T follicular helper cell (primary cell): ENCODE data around the gene RUFY4.

Source experiments
- DNase-seq: peaks from one replicate; pipeline ENCODE4 v3.0.0-alpha.2; 2020; ENCODE audit warnings: low read depth
- total RNA-seq, 2 experiments: gene quantifications; one replicate each; lab custom pipeline; 2026; lab: John Stamatoyannopoulos, UW

Gene RUFY4, protein sequence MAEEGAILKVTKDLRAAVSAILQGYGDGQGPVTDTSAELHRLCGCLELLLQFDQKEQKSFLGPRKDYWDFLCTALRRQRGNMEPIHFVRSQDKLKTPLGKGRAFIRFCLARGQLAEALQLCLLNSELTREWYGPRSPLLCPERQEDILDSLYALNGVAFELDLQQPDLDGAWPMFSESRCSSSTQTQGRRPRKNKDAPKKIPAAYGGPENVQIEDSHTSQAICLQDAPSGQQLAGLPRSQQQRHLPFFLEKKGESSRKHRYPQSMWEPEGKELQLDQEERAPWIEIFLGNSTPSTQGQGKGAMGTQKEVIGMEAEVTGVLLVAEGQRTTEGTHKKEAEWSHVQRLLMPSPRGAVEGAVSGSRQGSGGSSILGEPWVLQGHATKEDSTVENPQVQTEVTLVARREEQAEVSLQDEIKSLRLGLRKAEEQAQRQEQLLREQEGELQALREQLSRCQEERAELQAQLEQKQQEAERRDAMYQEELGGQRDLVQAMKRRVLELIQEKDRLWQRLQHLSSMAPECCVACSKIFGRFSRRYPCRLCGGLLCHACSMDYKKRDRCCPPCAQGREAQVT
- total RNA-seq = 0.18 to 0.30 reads per million in 2 experiments

DNA sequence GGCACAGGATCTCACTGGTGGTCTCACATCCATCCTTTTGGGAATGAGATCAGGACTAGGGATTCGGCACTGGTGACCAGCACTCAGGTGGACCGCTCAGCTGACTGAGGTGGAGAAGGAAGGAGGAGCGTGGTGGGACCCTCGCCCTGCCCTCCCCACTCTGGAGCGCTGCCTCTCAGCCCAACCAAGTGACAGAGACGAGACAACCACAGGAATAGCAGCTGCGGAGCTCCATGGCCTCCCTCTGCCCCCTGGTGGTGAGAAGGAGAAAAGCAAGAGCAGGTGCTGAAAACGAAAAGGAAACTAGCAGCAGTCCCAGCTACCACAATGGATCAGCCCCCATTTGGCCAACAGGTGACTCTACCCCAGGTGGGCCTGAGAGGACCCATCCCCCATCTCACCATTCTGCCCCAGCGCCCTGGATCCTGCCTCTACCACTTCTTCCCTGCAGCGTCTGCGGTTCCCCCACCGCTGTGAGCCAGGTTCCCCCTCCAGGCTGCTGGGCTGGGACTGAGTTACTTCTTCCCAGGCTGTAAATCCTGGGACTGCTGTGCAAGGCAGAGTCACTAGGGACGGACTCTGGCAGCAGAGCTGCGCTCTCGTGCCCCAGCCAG is at the start of gene RUFY4:
RUFY4 (plus strand) TSS at position 533 of the 614 bp plus-strand sequence. CDS start 1,353 bp downstream, outside the sequence.
- peak; percentile 48 for DNase-seq

DNA sequence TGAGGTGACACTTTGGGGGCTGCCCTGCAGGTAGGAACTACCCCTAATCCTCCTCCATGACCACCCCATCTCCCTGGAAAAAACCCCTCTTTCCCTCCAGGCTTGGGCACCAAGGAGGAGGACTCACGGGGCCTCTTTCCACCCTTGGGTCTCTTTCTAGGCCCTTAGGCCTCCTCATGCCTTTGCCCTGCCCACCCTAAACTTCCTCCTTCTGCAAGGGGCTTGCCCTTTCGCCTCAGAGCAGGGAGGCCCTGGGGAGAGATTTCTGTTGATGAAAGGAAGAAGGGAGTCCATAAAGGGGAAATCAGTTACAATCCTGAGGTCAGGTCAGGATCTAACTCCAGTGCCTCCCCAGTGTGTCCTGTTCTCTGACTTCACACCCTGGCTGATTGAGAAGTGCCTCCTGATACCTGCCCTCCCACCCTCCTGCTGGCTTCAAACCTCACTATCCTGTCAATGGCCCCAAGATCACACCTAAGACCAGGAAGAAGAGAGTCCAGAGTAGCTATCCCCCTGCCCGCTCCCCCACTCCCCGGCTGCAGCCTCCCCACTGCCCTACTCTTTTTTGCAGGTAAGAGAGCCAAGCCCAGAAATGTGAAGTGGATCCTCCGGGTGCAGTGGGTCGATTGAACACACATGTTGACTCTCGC is 49.5 kb upstream of the RUFY4 start:
- DNase-seq = no peak

DNA sequence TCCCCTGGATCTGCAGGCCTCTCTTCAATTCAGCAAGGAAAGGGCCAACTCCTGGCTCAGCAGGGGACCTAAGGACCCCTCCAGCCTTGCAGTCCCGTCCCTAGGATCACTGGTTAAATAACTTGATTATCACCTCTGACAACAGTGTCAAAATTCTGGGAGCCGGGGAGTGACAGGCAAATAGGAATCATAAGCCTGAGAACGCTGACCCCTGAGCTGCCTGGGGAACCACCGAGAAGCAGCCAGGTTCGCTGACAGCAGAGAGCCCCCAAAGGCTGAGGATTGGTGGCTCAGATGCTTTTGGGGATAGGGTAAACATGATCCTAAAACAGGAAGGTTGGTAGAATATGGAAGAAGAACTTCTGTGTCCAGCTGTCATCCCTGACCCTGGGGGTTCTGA is 48.8 kb upstream of the RUFY4 start:
- DNase-seq = no peak

DNA sequence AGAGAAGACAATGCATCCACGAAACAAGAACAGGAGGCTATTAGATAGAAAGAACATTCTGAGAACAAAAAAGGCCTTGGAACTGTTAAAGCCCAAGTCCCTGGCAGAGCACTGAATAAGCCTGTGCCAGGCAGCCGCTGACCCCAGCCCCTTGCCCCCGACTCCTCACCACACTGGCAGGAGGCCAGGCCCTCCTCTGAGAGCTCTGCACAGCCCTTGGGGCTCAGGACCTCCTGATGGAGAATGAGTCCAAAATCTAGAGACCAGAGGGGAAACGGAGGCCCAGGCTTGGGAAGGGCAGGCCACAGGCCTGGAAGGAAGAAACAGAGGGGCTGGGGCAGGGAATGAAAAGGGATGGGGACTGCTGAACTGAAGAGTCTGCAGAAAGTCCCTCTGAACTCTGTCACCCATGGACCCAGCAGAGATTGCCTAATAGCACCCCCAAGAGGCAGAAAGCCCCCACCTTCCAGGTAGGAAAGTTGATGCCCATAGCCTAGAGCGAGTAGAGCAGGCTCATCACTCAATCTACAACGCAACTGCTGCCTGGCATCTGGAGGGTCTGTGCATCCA is 48.0 kb upstream of the RUFY4 start:
- DNase-seq = no peak

DNA sequence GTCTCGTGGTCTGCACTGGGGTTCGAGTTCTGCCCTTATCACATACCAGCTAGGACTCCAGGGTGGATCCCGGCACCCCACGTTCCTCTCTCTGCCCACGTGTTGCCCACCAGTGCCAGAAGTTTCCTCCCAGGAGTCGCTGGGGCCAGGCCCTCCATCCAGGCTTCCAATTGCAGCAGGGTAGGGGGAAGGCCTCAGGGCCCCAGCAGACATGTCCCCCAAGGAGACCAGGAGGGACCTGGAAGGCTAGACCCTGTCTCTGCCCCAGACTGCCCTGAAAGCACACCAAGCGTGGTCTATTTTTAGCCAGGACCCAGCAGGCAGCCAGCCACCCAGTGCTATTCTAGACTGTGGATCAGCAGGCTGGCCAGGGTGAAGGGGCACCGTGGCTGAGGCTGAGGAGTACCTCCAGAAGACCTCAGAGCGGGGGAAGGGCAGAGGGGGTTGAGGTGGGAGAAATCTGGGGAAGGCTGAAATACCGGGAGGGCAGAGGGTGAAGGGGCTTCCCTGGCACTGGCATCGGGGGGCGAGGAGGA is 47.4 kb upstream of the RUFY4 start:
- no peak for DNase-seq

DNA sequence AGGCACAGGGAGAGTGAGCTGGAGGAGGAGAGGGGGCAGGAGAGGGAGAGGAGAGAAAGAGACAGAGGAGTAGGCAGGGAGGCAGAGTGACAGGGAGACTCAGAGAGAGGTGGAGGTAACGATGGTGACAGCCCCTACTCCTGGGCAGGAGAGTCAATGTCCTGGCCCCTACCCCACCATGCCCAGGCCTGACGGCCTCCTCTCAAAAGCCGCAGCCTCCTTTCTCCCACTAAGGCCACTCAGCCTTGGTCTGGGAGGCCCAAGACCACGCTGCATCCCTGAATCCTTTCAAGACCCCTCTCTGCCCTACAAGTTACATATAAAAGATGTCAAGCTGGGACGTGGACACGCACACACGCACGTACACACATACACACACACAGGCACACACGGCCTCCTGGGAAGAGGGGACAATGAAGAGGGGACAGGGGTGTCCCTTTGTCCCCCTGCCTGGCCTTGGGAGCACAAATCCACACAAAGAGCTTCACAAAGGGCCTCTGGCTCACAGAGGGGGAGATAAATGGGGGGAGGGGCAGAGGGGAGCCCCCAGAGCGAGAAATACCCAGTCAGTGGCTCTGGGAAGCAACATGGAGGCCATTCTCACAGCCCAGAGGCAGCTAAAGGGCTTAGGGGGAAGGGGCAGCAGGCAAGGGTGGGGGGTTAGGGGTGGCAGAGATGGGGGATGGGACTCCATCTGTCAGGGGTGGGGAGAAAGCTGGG is 46.8 kb upstream of the RUFY4 start:
- DNase-seq = no peak

DNA sequence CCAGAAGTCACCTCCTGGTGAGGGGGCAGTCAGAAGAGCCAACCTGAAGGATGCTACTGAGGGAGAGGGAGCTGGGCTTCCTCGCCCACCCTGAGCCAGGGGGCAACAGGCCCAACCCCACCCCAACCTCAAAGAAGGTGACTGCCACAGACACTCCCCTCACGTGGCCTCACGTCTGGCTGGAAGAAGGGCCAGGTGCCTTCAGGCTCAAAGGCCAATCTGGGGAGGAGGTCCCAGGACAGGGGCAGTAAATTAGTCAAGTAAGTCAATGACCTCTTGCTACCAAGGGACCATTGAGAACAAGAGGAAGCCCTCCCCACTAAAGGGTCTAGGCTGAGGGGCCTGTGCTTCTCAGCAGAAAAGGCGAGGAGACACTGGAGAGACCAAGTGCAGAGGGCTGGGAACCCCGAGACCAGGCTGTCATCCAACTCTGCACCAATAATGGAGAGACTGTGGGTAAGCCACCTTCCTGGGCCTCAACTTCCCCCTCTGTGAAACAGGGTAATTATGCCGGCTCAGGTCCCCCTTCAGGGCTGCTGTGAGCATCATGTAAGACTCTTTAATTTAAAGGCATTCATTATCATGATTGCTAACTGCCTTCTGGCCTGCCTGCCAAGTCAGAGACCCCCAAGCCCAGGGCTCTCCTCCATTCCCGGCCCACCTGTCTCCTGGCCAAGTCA is 46.1 kb upstream of the RUFY4 start:
- no peak for DNase-seq

DNA sequence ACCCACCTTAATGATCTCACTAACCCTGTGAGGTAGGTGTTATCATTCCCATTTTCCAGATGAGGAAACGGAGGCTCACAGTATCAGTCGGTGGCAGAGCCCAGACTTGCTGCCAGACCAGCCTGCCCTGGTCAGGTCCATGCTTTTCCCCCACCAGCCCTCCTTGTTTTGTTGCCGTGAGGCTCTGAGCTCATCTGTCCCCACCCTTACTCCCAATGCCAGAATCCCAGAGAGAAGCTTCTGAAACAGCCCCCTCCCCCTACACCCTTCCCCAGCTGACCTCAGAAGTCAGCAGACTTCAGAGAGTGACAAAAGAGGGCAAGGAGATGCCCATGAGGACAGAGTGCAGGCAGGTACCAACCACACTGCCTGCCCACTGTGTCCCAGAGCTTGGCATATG is 45.4 kb upstream of the RUFY4 start:
- no peak for DNase-seq

DNA sequence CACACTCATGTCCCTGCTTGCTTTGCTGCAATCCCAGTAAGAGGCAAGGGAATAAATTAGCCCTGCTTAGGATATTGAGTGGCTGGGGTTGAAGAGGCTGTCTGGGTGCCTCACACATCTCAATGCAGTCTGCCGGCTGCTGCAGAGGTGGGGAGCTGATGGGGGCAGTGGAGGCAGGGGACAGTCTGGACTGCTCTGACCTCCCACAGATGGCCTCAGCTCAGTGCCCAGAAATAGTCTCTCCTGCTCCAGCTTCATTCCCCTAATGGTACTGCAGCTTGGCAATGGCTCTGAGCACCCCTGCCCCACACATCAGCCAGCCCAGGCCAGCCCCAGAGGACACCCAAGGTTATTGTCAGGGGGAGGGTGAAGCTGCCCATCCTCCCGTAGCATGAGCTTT is 44.7 kb upstream of the RUFY4 start:
- DNase-seq = no peak

DNA sequence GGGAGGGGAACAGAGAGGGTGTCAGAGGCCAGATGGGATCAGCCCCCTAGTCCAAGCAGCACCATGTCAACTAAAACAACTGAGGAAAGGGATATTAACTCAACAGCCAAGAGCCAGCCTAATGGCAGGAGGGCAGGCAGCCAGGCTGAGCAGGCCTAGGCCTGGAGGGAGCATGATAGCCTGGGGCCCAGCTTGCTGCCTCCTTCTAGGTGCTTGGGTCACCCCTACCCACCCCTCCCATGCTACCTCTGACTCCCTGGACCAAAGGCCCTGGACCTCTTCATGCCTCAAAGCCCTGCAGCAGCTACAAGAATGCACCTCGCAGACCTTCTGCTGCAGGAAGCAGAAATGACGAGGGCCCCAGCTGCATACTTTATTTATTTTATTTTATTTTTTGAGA is 44.2 kb upstream of the RUFY4 start:
- DNase-seq = no peak

DNA sequence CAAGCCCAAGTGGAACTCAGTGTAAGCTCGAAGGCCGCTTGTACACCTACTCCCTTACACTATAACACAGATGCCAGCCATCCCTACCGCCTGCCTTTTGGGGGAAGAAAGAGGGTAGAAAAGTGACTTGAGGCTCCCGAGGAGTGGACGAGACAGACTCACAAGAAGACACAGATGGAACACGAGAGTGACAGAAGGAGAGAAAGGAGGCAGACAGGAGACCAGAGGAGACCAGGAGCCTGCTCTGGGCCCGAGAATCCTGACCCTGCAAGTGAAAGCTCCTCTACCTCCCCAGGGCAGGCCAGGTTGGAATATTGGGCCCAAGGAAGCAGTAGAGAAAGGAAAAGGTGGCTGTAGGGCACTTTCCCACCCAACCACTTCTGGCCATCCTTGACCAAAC is 42.8 kb upstream of the RUFY4 start:
- no peak for DNase-seq

DNA sequence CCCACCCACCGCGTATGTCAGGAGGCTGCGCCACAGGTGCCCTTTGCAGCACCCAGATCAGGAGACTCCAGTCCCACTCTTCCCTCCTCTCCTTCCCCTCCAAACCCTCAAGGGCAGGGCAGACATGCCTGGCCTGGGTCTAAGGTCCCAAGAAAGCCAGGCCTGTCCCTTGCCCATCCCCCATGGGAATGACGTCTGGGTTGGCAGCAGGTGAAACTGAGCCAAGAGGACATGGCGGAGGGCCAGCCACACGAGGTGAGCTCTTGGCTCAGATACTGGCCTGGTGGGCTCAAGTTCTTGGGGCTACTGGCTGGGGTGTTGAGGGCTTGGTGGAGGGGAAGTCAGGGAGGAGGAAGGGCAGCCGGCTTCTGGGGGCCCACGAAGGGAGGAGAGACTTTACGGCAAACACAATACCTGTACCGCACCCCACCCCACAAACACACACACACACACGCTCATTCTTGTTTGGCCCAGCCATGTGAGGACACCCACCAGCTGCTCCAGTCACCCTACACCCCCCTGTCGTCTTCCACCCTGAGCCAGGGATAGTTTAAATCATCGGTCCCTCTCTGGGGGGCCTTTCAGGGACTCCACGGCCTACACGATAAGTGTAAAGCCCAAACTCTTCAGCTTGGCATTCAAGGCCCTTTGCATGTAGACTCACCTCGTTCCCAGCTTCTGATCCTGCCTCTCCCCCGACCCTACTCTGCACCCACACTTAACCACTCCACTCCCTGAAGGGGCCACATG is 42.2 kb upstream of the RUFY4 start:
- DNase-seq = no peak

DNA sequence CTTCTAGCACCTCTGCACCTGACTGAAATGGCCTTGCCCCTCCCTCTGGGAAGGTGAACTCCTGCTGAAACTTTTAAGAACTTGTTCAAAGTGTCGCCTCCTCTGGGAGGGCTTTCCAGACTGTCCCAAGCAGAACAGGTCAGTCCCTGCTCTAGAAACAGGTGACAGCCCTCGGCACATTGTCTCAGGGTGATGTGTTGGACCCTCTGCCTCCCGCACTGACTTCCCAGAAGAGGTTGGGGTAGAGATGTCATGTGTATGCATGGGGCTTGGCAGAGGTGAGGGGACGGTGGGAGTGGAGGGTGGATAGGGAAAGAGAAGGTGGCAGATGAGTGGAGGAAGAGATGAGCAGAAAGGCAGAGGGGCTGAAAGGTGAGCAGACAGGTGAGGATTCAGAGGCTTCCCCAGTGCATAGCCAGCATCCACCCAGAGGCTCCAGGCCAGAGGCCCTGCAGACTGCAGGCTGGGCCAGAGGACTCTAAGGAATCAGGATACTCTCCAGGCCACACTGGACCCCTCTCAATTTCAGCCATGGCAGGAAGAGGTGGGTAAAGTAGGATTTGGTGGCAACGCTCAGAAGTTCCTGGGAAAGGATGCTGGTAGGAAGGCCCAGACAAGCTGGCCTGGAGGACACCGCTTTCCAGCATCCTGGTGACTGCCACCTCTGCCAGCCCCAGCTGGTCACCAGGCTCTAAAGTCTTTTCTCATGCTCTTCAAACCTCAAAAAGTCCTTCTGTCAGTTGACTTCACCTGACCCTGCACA is 41.4 kb upstream of the RUFY4 start:
- DNase-seq = no peak

DNA sequence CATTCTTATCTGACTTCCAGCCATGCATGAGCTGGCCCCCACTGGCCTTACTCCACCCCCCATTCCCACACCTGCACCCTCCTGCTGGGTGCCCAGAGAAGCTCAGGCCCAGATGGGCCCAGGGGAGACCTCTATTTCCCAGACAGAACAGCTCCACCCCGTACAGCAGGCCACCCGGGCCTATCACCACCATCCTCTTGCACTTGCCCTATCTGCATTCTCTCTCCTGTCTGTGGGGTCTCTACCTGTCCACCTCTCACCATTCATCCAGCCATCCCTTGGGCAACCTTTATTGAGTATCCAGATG is 40.9 kb upstream of the RUFY4 start:
- no peak for DNase-seq

DNA sequence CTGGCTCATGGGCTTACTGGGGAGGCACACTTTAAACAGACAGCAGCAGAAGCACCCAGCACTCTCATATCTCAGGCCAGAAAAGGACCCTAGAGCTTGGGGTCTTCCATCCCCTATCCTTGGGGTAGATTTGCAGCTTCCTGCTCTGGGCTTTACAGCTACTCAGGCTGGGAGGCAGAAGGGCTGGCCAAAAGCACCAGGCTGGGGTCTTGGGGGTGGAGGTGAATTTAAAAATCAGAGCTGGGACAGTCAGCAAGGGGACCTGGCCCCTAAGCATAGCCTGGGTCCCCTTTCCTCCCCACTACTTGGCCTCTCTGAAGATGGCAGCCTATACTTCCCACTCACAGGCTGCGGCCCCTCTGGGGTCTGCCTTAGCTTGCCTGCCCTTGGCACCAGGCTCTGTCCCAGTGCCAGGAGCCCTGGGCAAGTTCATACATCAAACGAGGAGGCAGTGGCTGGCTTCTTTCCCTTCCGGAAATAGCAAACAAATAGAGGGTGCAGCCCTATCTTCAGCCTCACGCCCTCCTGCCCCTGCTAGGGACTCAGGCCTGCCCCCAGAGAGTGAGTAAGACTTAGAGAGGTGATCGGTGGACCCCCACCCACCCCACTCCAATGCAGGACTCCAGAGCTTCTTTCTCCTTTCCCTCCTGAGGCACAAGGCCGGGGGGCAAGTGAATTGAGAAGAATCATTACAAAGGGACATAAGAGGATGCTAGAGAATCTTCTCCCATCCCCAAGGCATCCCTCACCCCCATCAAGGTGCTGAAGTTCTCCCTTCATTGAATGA is 40.3 kb upstream of the RUFY4 start:
- no peak for DNase-seq

DNA sequence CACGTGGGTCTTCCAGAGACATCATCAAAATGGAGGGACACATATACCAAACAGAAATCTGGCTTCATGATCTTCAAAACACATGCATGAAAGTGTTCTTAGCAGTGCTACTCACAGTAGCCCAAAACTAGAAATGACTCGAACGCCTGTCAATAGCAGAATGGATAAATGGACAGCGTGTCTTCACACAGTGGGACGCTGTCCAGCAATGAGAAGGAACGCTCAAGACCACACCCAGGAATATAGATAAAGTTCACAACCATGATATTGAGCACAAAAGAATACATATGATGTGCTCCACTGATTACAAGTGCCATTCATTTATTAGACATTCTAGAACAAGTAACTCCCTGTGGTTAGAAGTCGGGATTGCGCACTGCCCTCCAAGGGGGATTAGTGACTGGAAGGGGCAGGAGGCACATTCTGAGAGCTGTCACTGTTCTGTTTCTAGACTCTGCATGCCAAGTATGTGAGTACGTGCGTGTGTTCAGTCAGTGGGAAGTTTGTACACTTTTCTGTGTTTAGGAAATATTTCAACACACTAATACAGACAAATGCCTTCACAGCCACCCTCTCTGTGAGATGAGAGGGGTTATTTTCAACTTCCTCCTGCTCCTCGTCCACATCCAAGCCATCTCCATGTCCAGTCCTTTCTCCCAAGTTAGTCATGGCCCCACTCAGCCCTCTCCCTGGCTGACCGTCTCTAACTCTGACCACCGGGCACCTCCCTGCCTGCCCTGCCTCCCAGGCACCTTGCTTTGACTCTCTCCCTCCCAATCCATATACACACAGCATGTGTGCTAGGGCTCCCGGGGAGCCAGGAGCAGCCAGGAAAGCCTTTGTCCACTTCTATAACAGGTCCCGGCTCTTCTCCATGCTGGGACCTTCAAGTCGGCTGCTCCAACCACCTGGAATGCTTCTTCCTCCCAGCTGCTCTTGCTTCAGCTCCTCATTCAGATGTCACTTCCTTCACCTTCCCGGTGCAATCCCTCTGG is 39.4 kb upstream of the RUFY4 start:
- DNase-seq = no peak

DNA sequence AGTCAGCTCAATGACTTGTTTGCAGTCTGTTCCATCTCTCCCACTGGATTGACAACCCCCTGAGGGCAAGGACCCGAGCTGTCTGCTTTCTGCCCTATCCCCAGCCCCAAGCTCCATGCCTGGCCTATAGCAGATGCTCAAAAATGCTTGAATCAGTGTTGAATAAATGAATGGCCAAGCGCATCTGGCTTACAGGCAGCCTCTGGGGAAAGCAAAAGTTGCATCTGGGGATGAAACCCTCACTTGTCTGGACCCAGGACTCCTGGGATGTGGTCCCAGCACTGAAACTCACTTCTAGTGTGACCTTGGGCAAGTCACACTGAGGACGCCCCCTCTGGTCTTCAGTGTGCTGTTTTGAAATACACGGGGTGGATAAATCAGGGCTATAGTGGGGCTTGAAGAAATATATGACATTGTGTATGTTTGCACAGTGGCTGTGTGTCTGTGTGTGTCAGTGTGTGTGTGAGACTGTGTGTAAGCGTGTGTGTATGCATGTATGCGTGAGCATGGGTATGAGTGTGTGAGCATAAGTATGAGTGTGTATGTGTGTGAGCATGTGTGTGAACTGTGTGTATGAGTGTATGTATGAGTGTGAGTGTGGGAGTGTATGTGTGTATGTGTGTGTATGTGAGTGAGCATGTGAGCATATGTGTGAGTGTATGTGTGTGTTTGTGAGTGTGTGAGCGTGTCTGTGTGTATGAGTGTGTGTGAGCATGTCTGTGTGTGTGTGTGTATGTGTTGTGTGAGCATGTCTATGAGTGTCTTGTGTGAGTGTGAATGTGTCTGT is 38.5 kb upstream of the RUFY4 start:
- DNase-seq = no peak
